Measurements from ENCODE around the gene ARMC12.

- TF ChIP-seq TOX (CRISPR knock-in tag; IDR thresholded peaks at IDR 0.05; ENCODE audit: borderline replicate concordance) (no peak), PATZ1 (CRISPR knock-in tag; IDR thresholded peaks at IDR 0.05; ENCODE audit: borderline replicate concordance) (no peak), ZFP3 (CRISPR knock-in tag; IDR thresholded peaks at IDR 0.05) (no peak), CSDC2 (CRISPR knock-in tag; IDR thresholded peaks at IDR 0.05) (no peak), ZC3H10 (CRISPR knock-in tag; IDR thresholded peaks at IDR 0.05) (no peak)
Observed at GRCh38 chr6:35713006-35713767, 23.6 kb upstream of the ARMC12 start.
